Measurements from ENCODE around the gene BEGAIN.

Gene BEGAIN

GRCh38 chr14:100503251-100503650 lies 84.0 kb downstream of the BEGAIN start:
- no peak for DNase-seq

- no peak for DNase-seq
Measured at GRCh38 chr14:100502622-100503220, 84.5 kb downstream of the BEGAIN start.

GRCh38 chr14:100500128-100500527 lies 87.1 kb downstream of the BEGAIN start:
- no peak for DNase-seq

GRCh38 chr14:100498068-100498467 lies 89.1 kb downstream of the BEGAIN start:
- DNase-seq, result no peak

- DNase-seq, result no peak
Measured at GRCh38 chr14:100495917-100496316, 91.3 kb downstream of the BEGAIN start.

- DNase-seq, result no peak
Measured at GRCh38 chr14:100494645-100495044, 92.6 kb downstream of the BEGAIN start.

GRCh38 chr14:100490252-100490651 lies 97.0 kb downstream of the BEGAIN start:
- DNase-seq, result no peak

GRCh38 chr14:100488057-100488456 lies 99.2 kb downstream of the BEGAIN start:
- DNase-seq, result no peak

- DNase-seq, result no peak
Measured at GRCh38 chr14:100487304-100487703, 99.9 kb downstream of the BEGAIN start.
